OCI-LY3 (cell line): ENCODE results near the gene BIRC5.
"Not testable (repeated sequence)": the region's sequence is repeated elsewhere in the genome, so short reads cannot be mapped to it uniquely, and the experiment has no call there.

Experiments
- H2AFZ ChIP-seq: fragments of 200-600, 300-600 bp; shearing (Covaris generic); 2 replicates; pipeline ENCODE4 v1.6.0; 2014; ENCODE audit warnings: antibody characterized with exemption, low read depth, low read length
- H3K27ac ChIP-seq: fragments of 200-600, 300-600 bp; sonication (generic); 2 replicates; pipeline ENCODE4 v1.5.1; 2014; ENCODE audit warnings: mild to moderate bottlenecking, low read length, moderate library complexity, mixed read lengths
- H3K27me3 ChIP-seq: fragments of 200-600, 300-600 bp; sonication (generic); 2 replicates; pipeline ENCODE4 v1.6.1; 2014; ENCODE audit warnings: low read depth, low read length, mixed read lengths
- H3K36me3 ChIP-seq: fragments of 200-600, 300-600 bp; sonication (generic); replicated peaks from 2 replicates; pipeline ENCODE3; 2014; ENCODE audit warnings: low read depth, low read length, mixed read lengths
- H3K4me1 ChIP-seq: fragments of 300-600, 200-600 bp; sonication (generic); 2 replicates; pipeline ENCODE4 v1.6.1; 2014; ENCODE audit warnings: low read length, mixed read lengths
- H3K4me2 ChIP-seq: fragments of 200-600, 300-600 bp; sonication (generic); 2 replicates; pipeline ENCODE4 v1.6.1; 2014; ENCODE audit warnings: low read length, mixed read lengths
- H3K4me3 ChIP-seq: fragments of 300-600, 200-600 bp; sonication (generic); 2 replicates; pipeline ENCODE4 v1.5.1; 2014; ENCODE audit warnings: antibody characterized with exemption, mild to moderate bottlenecking, low read length, moderate library complexity
- H3K79me2 ChIP-seq: fragments of 300-600, 200-600 bp; shearing (Covaris generic); 2 replicates; pipeline ENCODE4 v1.6.1; 2014; ENCODE audit warnings: mild to moderate bottlenecking, low read length, mixed read lengths
- H3K9ac ChIP-seq: fragments of 300-600, 200-600 bp; shearing (Covaris generic); 2 replicates; pipeline ENCODE4 v1.6.0; 2014; ENCODE audit warnings: mild to moderate bottlenecking, low read length, moderate library complexity
- H3K9me3 ChIP-seq: fragments of 200-600, 300-600 bp; shearing (Covaris generic); 2 replicates; pipeline ENCODE4 v1.6.1; 2014; ENCODE audit warnings: low read length, mixed read lengths; ENCODE audit not compliant: insufficient read depth
- H4K20me1 ChIP-seq: fragments of 200-600, 300-600 bp; sonication (generic); 2 replicates; pipeline ENCODE4 v1.6.1; 2016; ENCODE audit warnings: low read length, mixed read lengths; ENCODE audit not compliant: insufficient read depth
- CTCF ChIP-seq: fragments of 200-600, 300-600 bp; sonication (generic); IDR thresholded peaks from 2 replicates; pipeline ENCODE4 v1.5.1; 2014; ENCODE audit warnings: antibody characterized with exemption, low read length, low read depth
- EZH2phosphoT487 ChIP-seq: fragments of 200-600 bp; shearing (Covaris generic); IDR thresholded peaks from 2 replicates; pipeline ENCODE4 v1.6.1; 2018; ENCODE audit warnings: antibody characterized with exemption, mixed run types, low read depth

BIRC5 gene

GRCh38 chr17:78252701-78253635, 38.9 kb downstream of the BIRC5 start:
- Histone ChIP-seq H4K20me1 (no peaks in the 10 kb centered on the region), H3K4me1 (peaks cover 52% of the 10 kb centered on the region), H3K4me3 (0 out of 2 replicates have a peak overlapping the region, but pooled peaks have one; percentile 10), H3K9ac (no peak overlapping the region), H3K79me2 (no peaks in the 10 kb centered on the region), H3K4me2 (peak overlapping the region; percentile 49), H2AFZ (no peak overlapping the region), H3K36me3 (no peaks in the 10 kb centered on the region), H3K9me3 (no peaks in the 10 kb centered on the region), H3K27me3 (peaks cover 17% of the 10 kb centered on the region), H3K27ac (no peak overlapping the region)
- TF ChIP-seq EZH2phosphoT487 (no peak), CTCF (no peak)

- not testable (repeated sequence) for H3K36me3 ChIP-seq, H3K27ac ChIP-seq, H3K9ac ChIP-seq, H3K79me2 ChIP-seq, H3K9me3 ChIP-seq, H4K20me1 ChIP-seq, H2AFZ ChIP-seq
- Histone ChIP-seq H3K4me2 (peak overlapping the region; percentile 71), H3K4me1 (peaks cover 58% of the 10 kb centered on the region), H3K27me3 (peaks cover 17% of the 10 kb centered on the region), H3K4me3 (peak overlapping the region; percentile 92)
Observed at GRCh38 chr17:78253636-78253945, 39.5 kb downstream of the BIRC5 start.

- no peaks in the 10 kb centered on the region for H3K79me2 ChIP-seq
- H3K36me3 ChIP-seq: no peaks in the 10 kb centered on the region
- H3K27me3 ChIP-seq: peaks cover 17% of the 10 kb centered on the region
- no peak for TF ChIP-seq EZH2phosphoT487
- TF ChIP-seq CTCF: no peak
- H3K27ac ChIP-seq: no peak overlapping the region
- H3K9me3 ChIP-seq: no peaks in the 10 kb centered on the region
- peak overlapping the region; percentile 98 for H2AFZ ChIP-seq
- peak overlapping the region; percentile 75 for H3K9ac ChIP-seq
- no peaks in the 10 kb centered on the region for H4K20me1 ChIP-seq
- peak overlapping the region; percentile 92 for H3K4me3 ChIP-seq
- H3K4me2 ChIP-seq: peak overlapping the region; percentile 71
- peaks cover 62% of the 10 kb centered on the region for H3K4me1 ChIP-seq
Observed at GRCh38 chr17:78253946-78254672, 40.1 kb downstream of the BIRC5 start.

GRCh38 chr17:78255029-78255656, 41.1 kb downstream of the BIRC5 start:
- peaks cover 17% of the 10 kb centered on the region for H3K27me3 ChIP-seq
- H3K9ac ChIP-seq: no peak overlapping the region
- no peaks in the 10 kb centered on the region for H3K79me2 ChIP-seq
- H4K20me1 ChIP-seq: no peaks in the 10 kb centered on the region
- H2AFZ ChIP-seq: no peak overlapping the region
- no peaks in the 10 kb centered on the region for H3K36me3 ChIP-seq
- H3K9me3 ChIP-seq: no peaks in the 10 kb centered on the region
- no peak overlapping the region for H3K4me2 ChIP-seq
- no peak overlapping the region for H3K27ac ChIP-seq
- no peak overlapping the region for H3K4me3 ChIP-seq
- H3K4me1 ChIP-seq: peaks cover 64% of the 10 kb centered on the region
- TF ChIP-seq CTCF (no peak), EZH2phosphoT487 (no peak)
